DMS114 treated with DMSO at 0.1 percent for 48 hours (cell line): Measurements from ENCODE around the gene DCDC1.

Experiments used
- DNase-seq: peaks from one replicate; lab custom pipeline; 2025; ENCODE audit not compliant: unreplicated experiment; lab: John Stamatoyannopoulos, UW

Gene DCDC1

GRCh38 chr11:31110830-31111229 lies 258.7 kb downstream of the DCDC1 start:
- DNase-seq = no peak

GRCh38 chr11:31109446-31109845 lies 260.1 kb downstream of the DCDC1 start:
- DNase-seq = no peak

DNA sequence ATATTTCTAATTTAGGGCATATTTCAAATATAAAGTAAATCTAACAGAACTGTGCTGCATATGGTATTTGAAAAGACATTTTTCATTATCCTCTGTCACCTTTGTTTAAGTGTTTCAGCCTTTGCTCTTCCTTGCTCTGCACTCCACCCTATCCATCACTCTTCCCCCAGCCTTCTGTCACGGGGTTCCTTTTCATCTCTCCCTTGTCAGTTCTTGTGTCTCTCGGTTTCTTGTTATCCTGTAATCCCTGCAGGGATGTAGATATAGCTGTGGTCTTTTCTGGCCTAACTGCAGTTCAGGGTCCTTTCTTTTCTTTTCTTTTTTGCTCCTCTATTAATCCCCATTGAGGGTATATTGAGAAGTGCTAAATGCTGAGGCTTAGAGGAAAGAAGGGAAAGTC lies 261.9 kb downstream of the DCDC1 start:
- DNase-seq = peak; percentile 87

DNA sequence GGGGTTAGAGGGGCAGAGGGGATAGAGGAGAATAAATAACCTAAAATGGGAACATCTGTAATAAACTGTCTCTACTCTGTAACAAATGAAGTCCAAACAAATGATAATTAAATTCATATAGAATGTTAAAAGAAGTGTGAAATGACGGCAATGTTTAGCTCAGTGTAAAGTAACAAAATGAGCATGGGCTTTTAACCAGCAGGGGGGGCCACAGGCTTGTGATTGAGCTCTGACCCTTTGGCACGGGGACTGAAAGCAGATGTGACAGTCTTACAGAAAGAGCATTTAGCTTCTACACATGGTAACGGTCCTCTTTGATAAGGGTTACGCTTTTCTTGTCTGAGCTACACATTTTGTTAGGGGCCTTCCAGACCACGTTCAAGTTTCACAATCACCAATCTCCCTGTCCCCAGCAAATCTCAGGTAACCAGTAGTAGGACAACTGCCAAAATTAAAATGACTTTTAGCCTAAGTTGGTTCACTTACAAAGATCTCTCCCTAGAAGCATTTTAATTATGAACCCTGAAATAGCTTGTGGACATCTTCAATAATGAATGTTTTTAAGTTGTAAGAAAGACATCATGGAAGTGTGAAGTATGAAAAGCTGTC lies 262.5 kb downstream of the DCDC1 start:
- peak; percentile 99 for DNase-seq

- peak; percentile 94 for DNase-seq
These were observed 263.2 kb downstream of the DCDC1 start for GRCh38 chr11:31106326-31106725.

DNA sequence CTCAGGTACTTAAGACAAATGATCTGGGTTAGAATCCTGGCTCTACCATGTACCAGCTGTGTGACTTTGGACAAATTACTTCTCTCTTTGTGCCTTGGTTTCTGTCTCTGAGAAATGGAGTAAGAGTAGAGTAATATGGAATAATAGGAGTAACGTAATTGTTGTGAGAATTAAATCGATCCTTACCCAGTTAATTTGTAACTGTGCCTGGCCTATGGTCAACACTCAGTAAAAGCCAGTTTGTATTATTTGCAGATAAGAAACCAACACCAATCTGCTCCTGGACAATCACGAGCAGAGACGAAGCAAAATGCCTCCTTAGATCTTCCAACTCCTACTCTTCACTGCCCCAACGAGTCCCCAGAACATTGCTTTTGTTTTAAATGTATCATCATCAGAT lies 266.7 kb downstream of the DCDC1 start:
- DNase-seq = peak; percentile 83

DNA sequence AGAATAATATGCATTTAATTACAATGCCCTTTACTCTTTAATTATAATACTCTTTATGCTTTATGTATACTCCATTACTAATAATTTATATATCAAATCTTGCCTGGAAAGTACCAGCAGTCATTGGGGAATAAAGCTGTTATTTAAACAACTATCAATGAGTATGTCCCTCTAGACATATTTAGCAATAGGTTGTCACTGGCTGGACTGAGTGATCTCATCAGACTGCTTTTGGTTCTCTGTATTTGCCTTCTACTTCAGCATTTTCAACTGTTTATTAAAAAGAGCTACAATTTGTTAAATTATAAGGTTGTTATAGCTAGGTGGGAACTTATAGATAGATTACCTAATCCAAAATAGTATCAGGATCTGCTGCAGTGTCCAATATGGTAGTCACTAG lies 267.2 kb downstream of the DCDC1 start:
- no peak for DNase-seq

- DNase-seq = no peak
These were observed 273.2 kb downstream of the DCDC1 start for GRCh38 chr11:31096191-31096805.

DNA sequence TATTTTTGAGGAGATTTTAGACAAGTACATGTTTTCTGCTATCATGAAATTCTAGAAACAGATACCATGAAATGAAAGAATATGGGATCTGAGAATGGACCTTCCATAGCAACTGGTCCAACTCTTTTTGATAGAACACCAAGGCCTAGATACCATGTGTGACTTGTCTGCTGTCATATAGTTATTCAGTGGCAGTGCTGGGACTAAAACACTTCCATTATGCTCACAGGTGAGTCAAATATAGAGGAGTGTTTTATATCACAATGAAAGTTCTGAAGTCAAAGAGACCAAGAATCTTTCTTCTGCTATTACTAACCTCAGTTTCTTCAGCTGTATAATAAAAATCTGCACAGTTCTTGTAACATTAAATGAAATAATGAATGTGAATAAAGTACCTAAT lies 276.9 kb downstream of the DCDC1 start:
- no peak for DNase-seq

DNA sequence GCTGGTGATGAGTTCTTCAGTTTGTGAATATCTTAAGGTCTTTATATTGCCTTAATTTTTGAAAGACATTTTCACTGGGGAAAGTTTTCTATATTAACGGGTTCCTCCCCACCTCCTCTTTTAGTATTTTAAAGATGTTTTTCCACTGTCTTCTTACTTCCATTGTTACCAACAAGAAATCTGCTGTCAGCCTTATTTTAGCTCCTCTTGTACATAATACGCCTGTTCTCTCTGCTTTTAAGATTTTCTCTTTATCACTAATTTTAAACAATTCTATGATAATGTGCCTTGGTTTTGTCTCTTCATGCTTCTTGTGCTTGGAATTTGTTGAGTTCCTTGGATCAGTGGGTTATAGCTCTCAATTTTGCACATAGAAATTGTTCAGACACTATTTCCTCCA lies 280.4 kb downstream of the DCDC1 start:
- DNase-seq = peak; percentile 64

DNA sequence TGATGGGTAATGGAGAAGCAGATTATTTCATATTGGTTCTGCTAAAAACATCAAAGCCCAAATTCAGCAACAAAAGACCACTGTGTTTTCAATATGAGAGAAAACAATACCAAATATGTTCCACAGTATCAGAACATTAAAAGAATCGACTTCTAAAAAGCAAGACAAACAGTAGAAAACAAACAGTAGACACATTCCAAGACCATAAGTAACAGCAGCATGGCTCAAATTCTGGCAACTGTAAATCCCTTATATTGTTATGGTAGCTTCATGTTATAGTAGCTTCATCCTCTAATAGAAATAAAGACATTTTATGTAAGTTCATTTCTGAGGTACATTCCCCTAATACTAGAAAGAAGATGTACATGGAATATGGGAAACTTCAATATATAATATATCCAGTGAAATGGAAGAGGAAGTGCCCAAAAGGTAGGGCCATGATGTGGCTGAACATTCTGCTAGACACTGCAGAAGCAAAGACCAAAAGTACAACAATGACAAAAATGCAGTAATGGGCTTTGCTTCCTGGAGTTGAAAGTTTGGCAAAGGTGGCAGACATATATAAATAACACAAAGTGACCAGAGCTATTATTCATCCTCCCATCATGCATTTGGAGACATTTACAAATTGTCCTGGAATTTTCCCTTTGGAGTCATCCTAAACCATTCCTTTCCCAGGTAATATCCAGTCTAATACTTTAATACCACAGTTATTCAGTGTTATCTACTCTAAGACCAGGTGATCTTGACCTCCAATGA lies 299.9 kb downstream of the DCDC1 start:
- DNase-seq = peak; percentile 98

GRCh38 chr11:31060880-31061279 lies 308.7 kb downstream of the DCDC1 start:
- DNase-seq = peak; percentile 100

- peak; percentile 86 for DNase-seq
These were observed 310.0 kb downstream of the DCDC1 start for GRCh38 chr11:31059529-31059928.

DNA sequence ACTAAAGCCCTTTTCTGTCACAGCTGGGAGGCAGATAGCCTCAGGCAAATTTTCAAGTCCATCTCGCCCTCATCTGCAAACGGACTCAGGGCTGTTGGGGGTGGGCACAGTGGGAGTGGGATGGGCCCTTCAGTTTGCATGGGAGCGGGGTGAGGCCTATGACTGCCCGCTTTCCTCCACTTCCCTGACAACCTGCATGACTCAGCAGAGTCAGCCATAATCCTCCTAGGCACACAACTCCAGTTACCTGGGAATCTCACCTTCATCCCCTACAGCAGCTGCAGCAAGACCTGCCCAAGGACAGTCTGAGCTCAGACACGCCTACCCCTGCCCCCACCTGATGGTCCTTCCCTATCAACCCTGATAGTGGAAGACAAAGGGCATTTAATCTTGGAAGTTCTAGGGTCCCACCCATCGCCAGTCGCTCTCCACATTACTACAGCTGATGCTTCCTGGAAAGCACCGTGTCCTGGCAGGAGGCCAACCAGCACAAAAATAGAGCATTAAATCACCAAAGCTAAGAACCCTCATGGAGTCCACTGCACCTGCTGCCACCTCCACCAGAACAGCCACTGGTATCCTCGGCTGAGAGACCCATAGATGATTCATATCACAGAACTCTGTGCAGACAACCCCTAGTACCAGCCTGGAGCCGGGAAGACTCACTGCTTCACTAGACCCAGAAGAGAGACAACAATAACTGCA lies 319.3 kb downstream of the DCDC1 start:
- DNase-seq = no peak

DNA sequence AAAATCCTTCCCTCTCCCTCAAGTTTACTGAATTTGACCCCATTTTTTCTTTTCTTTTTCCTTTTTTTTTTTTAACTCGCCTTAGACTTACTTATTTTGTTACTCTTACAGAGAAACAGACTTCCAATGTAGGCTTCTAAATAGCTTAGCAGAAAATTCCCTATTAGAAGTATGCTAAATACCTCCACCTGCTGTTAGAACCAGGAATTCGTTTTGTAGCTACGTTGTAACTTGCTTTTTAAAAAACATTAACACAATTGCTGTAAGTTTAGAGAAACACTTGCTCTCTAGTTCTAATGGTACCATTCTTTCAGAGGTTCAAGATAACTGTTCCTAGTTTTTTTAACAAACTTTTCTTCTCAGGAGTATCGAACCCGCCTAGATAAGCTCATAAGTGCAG lies 324.2 kb downstream of the DCDC1 start:
- DNase-seq = peak; percentile 80

DNA sequence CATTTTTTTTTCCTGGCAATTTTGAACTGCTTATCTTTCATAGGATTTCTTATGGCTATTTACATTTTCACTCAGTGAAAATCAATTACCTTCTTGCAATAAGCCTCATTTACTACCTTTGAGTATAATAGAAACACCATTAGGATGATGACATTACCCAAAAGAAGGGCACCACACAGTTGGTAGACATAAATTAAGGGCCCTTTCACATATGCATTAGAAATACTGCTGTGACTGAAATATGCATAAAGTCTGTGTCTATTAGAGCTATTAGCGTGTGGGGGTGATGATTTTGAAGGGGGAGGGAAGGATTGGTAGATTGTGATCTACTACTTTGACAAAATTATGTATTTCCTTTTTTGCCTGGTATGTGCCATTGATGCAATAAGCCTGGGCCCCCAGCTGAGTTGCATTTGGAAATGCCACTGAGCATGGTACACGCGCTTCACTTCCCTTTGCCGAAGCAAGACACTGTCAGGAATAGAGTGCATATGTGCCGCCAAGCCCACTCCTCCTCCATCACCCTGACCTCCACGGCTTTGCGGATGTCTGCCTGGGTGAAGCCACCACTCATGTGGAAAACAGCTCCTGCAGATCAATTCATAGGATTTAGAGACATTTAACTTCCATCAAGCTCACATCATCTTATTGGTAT lies 339.3 kb downstream of the DCDC1 start:
- DNase-seq = peak; percentile 100

DNA sequence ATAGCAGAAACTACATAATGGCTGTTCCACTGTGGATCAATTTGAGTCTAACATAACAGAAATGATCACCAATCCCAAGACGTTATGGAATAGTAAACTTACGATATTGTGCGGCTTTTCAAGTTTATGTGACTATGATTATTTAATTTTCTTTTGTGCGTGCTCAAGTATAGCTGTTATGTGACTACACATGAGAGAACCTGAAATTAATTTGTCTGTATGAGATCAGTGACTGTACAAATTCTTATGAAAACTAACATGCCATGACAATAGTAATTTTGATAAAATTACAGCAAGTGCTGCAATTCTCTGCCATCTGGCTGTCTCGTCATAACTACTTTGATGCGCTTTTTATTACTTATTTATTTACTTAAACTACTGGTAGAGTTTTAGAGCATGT lies 343.2 kb downstream of the DCDC1 start:
- peak; percentile 89 for DNase-seq

GRCh38 chr11:31022080-31022479 lies 347.5 kb downstream of the DCDC1 start:
- DNase-seq = no peak

GRCh38 chr11:31019786-31020185 lies 349.8 kb downstream of the DCDC1 start:
- no peak for DNase-seq

DNA sequence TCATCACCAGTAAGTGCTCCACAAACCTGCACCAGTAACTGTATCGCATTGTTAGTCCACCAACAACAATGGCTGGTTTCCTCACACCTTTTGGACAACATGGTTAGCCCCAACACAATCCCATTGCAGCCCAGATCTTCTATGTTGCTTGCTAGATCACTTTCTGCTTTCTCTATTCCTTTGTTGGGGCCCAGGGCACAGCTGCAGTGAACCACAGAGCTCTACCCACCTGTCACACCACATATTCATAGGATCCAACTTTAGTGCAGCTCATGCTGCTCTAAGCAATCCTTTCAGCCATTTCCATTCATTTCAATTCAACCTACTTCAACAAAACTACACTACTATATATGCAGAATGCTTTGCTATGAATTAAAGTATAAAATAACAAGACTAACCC lies 364.3 kb downstream of the DCDC1 start:
- DNase-seq = no peak

DNA sequence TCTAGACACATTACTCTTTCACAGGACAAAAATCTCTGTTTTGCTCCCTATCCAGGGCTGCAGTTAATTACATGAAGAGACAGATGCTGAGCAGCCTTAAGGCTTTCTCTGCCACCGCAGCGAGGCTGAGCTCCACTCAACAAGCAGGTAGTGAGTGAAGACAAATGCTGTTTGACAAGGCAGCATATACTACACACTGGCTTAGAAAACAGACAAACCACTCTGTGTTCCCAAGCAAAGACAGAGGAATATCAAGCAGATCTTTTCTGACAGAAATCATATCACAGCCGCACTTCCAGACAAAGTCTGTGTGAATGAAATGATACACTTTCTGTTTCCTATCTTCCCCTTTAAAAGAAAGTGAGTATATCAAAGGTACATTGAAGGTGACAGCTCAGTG lies 368.1 kb downstream of the DCDC1 start:
- DNase-seq = no peak
